Fibroblast of skin of left quadriceps (primary cell): ENCODE data around the gene CD53.
"Not testable (repeated sequence)": the region's sequence is repeated elsewhere in the genome, so short reads cannot be mapped to it uniquely, and the experiment has no call there.

ENCODE experiments used
- DNase-seq, 2 experiments: peaks; one replicate each; pipeline ENCODE4 v3.0.0-alpha.2; 2013; ENCODE audit warnings: low read depth in 2 of 2

Gene CD53, protein sequence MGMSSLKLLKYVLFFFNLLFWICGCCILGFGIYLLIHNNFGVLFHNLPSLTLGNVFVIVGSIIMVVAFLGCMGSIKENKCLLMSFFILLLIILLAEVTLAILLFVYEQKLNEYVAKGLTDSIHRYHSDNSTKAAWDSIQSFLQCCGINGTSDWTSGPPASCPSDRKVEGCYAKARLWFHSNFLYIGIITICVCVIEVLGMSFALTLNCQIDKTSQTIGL

DNA sequence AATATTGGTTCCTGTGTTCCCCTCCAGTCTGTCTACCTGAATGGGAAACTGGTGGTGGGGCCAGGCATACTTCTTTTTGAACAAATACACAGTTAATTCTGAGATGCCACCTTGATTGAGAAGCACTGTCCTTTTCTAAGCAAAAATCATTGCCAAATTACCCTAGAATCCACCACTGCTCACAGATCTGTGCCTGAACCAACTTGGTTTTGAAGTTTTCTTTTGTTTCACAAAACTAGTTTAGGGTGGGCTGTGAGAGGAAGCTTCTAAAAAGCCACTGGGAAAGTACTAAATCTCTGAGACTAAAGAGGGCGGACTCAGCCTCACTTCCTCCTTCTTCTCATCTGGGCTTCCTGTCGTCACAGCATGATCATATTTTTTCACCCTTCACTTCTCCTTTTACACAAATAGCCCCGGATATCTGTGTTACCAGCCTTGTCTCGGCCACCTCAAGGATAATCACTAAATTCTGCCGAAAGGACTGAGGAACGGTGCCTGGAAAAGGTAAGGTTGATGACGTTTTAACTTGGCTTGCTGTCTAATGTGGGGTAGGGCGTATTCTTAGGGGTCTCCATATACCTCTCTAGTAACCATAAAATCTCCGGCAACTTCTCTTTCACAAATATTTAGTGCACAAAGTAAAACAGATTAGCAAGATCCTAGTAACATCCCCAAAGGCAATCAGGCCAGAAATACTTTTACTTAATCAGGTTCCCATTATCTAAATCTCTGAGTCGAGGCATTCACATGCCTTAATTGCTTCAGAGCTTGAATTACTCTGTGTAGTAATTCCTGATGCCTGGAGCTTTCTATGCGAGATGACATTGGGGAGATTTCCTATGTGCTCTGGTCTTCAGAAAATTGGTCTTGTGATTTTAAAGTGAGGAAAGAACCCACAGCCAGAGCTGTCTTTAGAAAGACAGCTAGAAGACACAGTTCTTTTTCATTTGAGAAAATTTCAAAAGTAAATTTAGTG lies at the start of gene CD53:
CD53 (plus strand) TSS at position 404 of the 976 bp plus-strand sequence. CDS start 18,261 bp downstream, outside the sequence.
- no peak for DNase-seq

DNA sequence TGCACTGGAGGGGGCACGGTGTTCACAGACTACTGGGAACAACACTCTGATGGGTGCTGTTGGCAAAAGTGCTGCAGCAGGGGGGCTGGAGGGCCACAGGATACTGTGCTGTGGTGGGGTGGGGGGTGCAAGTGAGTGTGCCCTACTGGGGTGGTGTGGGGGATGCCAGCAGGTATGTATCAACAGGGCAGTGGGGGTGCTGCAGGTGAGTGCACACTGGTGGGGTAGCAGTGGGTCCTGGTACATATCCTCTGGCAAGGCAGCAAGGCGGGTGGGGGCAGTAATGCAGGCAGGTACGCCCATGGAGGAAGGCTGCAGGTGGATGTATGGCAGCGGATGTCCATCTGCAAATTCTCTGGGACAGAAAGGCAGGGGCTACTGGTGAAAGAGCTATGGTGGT lies 48.8 kb upstream of the CD53 start:
- no peak for DNase-seq

DNA sequence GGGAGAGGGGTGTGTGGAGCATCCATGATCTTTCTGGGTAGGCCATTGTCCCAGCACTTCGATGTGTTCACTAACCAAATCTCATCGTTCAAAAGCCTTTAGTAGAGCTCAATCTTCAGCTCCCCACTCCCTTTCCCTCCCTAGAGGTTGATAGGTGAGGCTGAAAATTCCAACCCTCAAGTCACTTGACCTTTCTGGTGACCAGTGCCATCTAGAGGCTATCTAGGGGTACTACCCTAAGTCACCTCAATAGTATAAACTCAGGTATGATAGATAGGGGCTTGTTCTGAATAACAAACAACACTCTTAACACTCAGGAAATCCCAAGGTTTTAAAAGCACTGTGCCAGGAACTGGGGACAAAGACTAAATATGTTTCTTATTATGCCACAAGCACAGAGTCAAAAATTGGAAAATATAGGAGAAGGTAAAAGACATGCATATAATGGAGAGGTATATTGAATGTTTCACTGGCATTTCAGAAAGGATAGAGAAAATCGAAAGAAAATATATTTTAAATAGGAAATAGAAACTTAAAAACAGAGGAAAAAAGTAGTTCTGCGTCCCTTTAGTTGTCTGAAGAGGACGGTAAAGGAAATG lies 42.9 kb upstream of the CD53 start:
- DNase-seq: no peak

DNA sequence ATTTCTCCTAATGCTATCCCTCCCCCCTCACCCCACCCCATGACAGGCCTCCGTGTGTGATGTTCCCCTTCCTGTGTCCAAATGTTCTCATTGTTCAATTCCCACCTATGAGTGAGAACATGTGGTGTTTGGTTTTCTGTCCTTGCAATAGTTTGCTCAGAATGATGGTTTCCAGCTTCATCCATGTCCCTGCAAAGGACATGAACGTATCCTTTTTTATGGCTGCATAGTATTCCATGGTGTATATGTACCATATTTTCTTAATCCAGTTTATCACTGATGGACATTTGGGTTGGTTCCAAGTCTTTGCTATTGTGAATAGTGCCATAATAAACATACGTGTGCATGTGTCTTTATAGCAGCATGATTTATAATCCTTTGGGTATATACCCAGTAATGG lies 39.2 kb upstream of the CD53 start:
- not testable (repeated sequence) for DNase-seq

DNA sequence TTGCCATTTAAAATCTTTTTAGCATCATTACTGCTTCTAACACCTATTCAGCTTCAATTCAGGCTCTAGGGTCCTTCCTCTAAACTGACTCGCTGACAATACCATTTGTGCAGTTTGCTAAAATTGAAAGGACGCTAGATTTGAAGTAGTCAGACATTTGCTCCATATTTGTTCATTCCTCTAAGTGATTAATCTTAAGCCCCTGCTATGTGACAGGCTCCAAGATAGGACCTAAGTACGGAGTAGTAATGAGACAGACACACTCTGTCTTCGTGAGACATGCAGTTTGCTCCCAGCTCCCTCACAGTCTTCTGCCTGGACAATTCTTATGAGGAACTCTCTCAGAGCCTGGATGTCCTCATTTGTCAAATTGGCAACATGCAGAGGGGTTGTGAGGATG lies 26.1 kb upstream of the CD53 start:
- DNase-seq: no peak

DNA sequence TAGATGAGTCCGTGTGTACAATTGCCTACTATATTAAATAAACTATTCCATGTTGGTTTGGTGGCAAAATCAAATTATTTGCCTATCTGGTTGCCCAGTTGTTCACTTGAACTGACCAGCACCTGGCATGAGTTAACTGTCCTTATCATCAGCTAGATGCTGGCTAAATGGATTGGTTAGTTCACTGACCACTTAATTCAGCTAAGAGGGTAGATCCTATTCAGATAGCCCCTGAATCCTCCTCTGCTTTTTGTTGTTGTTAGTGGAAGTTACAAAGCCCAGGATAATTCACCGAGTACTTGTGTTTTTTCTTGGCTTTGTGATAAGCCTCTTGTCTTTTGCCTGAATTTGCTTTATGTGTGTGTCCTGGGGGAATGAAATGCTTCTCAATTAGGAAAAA lies 22.8 kb upstream of the CD53 start:
- no peak for DNase-seq

DNA sequence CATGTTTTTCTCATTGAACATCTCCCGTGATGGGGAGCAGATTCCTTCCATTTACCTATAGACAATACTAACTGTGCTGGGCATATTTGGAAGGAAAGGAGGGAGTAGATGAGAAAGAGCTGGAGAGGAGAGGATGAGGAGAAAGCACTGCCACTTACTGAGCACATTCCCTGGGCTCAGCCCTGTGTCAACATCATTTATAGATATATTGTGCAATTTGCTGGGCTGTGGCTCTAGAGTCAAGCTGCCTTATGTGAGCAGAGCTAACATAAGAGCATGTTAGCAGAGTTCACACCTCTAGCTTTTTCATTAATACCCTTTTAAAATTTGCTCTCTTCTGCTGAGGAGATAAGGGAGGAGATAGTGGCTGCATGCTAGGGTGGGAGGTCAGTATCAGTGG lies 22.3 kb upstream of the CD53 start:
- no peak for DNase-seq

DNA sequence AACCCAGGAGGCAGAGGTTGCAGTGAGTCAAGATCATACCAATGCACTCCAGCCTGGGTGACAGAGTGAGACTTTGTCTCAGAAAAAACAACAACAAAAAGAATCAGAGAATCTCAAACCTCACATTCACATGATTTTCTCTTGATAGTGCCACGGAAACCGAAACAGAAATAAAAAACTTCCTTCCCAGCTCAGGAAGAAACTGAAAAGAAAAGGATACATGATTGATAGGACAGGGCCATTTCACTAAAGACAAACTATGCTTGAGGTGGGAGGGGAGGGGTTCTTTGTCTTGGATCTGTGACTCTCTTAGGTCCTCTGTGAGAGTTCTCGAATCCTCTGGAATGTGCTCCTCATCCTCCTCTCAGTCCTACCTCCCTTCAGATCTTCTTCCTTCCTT lies 19.8 kb upstream of the CD53 start:
- DNase-seq: no peak

DNA sequence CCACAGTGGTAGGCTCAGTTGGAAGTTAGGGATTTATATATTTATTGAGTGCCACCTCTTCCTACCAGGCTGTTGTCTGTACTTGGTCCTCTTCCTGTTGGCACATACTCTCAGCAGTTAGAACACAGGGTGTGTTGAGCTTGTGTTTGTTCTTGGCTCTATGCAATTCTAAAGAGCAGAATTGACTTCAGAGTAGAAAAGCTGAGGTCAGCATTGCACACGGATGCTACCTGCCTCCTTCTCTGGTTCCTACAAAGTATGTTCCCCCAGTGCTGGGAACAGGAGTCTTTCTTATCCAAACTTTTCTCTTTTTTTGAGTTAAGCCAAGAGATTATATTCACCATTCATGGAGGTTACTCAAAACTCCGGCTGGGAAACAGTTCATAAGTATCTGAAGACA lies 16.5 kb upstream of the CD53 start:
- DNase-seq: no peak

DNA sequence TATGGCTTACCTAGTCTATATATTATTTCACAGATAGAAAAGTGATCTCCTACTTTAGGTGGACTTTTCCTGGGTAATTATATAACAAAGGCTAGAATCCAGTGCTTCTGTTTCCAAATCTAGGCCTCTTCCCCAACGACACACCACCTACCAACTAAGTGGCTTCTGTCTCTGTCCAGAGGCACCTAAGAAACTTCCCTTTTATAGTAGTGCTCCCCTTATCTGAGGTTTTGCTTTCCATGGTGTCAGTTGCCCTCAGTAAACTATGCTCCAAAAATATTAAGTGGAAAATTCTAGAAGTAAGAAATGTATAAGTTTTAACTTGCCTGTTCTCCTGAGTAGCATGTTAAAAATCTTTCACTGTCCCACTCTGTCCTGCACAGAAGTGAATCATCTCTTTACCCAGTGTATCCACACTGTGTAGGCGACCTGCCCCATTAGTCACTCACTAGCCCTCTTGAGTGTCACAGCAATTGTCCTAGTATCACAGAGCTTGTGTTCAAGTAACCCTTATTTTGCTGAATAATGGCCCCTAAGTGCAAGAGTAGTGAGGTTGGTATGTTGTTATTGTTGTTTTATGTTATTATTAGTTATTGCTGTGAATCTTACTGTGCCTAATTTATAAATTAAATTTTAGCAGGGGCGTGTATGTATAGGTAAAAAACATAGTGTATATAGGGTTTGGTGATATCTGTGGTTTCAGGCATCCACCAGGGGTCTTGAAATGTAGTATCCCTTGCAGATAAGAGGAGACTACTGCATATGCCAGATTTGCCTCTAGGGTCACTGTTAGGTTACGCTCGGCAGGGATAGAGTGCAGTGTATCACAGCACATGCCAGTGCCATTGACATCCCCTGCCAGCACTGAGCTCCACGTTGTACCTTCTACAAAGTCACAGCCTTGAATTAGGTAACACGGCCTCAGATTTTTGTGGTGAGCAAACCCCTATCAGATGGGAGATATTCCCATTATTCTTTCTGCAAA lies 14.7 kb upstream of the CD53 start:
- no peak for DNase-seq

DNA sequence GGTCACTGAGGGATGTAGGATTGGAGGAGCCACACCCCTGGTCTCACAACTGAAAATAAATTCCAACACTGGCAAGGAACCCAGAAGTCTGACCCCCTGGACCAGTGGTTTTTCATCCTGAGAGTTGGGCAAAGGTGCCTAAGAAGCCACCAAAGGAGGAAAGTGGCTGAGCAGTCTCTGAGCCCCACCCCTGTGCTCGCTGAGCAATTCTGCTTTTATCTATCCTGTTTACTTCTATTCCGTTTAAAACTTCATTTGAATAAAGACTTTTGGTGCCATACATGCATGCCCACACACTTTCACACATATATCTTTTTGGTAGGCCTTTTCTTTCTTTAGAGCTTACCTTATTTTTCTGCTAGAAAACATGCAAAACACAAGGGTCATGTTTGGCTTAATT lies 13.9 kb upstream of the CD53 start:
- no peak for DNase-seq

DNA sequence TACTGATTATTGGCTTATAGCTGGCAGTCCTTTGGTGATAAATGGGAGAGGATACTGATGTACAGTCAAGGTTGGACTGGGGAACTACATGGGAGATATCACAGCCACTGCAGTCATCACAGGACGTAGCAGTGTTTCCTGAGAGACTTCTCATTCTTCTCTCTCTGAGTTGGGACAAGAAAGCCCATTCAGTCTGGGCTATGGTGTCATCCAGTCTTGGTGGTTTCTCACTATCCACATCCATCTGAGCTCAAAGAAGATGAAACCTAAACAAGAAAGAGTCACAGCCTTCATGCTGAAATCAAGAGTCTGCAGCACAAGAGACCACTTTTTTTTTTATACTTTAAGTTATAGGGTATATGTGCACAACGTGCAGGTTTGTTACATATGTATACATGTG lies 12.8 kb upstream of the CD53 start:
- no peak for DNase-seq

DNA sequence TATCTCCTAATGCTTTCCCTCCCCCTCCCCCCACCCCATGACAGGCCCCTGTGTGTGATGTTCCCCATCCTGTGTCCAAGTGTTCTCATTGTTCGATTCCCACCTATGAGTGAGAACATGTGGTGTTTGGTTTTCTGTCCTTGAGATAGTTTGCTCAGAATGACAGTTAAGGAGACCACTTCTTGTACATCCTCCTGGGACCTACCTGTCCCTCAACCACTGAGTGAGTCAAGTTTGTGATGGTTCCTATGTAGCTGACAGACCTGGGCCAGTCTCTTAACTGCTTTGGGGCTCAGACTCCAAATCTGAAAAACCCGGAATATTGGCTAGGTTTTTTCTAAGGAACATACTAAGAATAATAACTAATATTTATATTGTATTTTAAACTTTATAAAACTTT lies 12.3 kb upstream of the CD53 start:
- DNase-seq: not testable (repeated sequence)

DNA sequence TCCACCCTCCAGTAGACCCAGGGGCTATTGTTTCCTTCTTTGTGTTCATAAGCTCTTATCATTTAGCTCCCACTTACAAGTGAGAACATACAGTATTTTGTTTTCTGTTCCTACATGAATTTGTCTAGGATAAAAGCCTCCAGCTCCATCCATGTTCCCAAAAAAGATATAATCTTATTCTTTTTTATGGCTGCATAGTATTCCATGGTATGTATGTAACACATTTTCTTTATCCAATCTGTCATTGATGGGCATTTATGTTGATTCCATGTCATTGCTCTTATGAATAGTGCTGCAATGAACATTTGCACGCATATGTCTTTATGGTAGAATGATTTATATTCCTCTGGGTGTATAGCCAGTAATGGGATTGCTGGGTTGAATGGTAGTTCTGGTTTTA lies 11.0 kb upstream of the CD53 start:
- DNase-seq: not testable (repeated sequence)

DNA sequence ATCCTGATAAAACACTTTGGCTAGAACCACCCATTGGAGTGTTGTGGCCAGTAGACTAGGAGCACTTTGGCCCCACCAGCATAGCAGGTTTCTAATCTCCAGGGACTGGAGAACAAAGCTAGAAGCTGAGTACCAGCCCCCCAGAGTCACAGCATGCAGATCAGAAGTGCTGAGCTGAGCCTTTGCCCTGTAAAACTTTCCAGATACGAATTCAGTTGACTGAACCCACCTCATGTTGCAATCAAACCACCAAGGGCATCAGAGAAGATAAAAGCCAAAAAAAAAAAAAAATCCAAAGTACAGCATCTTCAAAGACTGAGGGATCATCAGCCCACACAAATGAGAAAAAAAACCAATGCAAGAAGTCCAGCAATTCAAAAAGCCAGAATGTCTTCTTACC lies 8.7 kb upstream of the CD53 start:
- no peak for DNase-seq

DNA sequence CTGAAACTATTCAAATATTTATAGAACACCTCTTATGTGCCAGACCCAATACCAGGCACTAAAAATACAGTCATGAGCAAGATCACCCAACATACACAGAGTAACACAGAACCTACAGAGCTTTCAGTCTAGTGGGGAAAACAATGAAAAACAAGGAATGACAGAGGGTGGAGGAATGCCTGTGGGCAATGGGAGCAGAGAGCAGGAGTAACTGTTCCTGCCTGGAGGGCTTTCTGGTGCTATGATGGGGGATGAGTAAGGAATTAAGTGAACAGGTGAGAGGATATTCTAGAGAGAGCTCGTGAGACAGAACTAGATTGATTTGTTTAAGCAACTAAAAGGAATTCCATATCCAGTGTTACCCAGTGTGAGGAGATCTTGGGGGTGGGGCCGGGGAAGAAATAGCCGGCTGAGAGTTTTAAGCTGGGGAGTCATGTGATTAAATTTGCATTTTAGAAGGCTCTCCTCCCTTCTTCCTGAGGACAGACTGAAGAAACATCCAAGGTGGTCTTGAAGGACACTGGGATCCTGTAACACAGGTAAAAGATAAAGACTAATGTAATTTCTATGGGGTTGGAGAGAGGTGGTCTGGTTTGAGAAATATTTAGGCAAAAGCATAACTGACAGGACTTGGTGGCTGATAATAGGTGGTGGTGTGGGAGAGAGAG lies 2.1 kb upstream of the CD53 start:
- no peak for DNase-seq

DNA sequence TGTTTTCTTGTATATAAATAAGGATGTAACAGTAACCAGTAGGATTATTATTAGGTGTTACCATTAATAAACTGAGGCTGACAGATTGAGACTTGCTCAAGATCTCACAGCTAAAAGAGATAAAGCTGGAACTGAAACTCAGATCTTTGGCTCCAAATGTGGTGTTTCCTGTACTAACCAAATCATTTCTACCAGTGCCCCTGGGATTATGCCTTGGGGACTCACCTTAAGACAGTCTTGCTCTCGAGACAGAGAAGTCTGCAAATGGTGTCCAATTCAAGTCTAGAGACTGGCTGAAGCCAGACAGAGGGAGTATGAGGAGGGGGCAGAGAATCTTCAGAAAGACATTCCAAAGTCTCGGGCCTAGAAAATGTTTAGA lies 593 bp upstream of the CD53 start:
- no peak for DNase-seq

DNA sequence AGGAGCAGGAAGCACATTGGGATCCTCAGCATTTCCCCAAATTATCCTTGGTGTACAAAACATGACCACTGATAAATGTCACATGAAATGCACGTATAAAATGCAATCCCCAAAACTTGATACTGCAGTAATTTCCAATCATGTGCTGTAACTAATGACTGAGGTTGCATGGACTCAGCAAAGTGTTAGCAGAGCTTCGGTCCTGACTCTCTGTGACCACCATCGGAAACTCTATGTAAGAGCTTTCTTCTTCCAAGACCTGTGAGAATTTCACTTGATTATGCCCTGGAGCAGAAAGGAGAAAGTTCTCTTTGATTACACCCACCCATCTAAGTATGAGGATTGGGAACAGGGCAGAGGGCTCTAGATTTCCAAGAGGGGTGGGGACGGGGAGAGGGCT lies 908 bp downstream of the CD53 start:
- DNase-seq: no peak

DNA sequence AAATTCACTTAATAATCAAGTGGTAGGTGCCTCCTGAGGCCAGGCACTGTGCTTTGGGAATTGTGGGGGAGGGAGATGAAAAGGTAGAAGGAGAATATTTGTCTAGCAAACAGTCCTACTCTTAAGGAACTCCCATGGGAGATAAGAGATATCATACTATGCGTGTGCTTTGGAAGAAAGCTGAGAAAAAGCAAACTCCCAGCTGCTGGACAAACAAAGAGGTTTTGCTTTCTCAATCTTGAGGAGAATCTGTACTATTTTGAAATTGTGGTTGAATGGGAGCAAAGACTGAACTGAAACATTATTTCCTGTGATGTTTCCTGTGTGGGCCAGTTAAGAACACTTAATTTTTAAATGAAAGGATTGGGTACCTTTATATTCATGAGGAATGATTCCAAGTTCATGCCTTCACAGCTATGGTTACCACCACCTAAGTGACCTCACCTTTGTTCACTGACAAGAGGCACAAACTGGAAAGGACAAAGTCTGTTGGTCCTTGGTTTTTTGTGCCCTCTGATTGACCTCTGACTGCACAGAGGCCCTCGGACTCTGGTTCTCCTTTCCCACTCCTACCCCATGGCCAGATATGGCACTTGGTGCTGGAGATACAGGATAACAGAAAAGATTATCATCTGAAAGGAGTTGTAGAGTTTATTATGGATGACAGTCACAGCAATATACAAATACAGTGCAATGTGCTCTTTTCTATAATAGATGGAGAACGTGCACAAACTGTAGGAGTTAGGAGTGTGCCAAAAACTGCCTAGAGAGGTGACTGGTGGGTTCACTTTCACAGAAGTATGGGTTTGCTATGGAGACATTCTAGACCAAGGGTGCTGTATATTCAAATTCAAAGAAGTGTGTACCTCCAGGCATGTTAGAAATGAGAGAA lies 1.6 kb downstream of the CD53 start:
- DNase-seq: no peak

DNA sequence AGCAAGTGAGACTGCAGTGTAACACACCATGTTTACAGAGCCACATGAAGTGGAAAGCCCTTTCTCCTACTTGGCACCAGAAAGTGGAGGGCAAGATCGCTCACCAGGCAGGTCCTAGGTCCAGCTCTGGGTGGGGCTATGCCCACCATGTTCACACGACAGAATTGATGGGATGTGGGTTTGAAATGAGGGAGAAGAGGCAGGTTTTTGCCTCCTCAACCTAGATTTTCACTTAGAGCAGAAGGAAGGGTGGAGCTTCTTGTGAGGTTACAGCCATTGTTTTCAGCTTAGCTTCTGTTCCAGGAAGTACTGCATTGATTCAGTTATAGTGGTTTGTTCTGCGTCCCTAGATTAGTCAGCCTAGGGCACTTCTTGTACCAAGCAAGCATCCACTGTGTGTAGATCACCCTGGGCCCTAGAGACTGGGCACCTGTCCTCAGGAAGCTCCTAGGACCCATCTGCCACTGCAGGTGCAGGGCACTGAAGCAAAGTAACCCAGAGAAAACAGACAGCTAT lies 2.3 kb downstream of the CD53 start:
- no peak for DNase-seq
